HepG2 (cell line): ENCODE results near the gene TUT4. TPM values are rescaled to one million over a fixed set of nuclear protein-coding genes. Genes with fewer than 3 reads are reported as not detected.

Experiments used
- ARID4A ChIP-seq: sonication (generic); formaldehyde crosslinking; IDR thresholded peaks from 2 replicates; pipeline ENCODE4 v1.5.0; 2020; ENCODE audit warnings: mild to moderate bottlenecking, missing genetic modification reagents, borderline replicate concordance
- CEBPZ ChIP-seq: IDR thresholded peaks from 2 replicates; pipeline ENCODE4 v1.6.1; 2012; ENCODE audit warnings: low read length, improper control_type of control experiment
- ESRRA ChIP-seq: sonication (generic); formaldehyde crosslinking; IDR thresholded peaks from 2 replicates; pipeline ENCODE4 v1.5.1; 2020; ENCODE audit warnings: mild to moderate bottlenecking, low read depth, missing genetic modification reagents
- GABPA ChIP-seq, 2 experiments: IDR thresholded peaks; 2 replicates each; pipeline ENCODE4 v1.6.1; 2011 to 2016; ENCODE audit warnings: low read depth in 2 of 2, low read length in 1 of 2, missing biosample characterization in 1 of 2, missing genetic modification characterization in 1 of 2
- HNRNPL ChIP-seq: fragments of 200-400 bp; formaldehyde crosslinking; IDR thresholded peaks from 2 replicates; pipeline ENCODE4 v1.6.1; 2017; ENCODE audit warnings: mild to moderate bottlenecking, low read depth, low read length
- IKZF5 ChIP-seq: IDR thresholded peaks from 2 replicates; pipeline ENCODE4 v1.6.1; 2018; ENCODE audit warnings: missing genetic modification reagents, mild to moderate bottlenecking, missing compliant biosample characterization
- KLF12 ChIP-seq: sonication (generic); formaldehyde crosslinking; IDR thresholded peaks from 2 replicates; pipeline ENCODE4 v1.4.0; 2020; ENCODE audit warnings: missing genetic modification reagents, borderline replicate concordance
- KMT2A ChIP-seq: sonication (generic); formaldehyde crosslinking; IDR thresholded peaks from 2 replicates; pipeline ENCODE4 v1.4.0; 2020; ENCODE audit warnings: missing genetic modification reagents
- NFRKB ChIP-seq: fragments of 450-650 bp; IDR thresholded peaks from 2 replicates; pipeline ENCODE4 v1.6.1; 2017
- SP1 ChIP-seq, 2 experiments: fragments of 450-650 bp in 1 of 2; sonication (generic) in 1 of 2; formaldehyde crosslinking in 1 of 2; IDR thresholded peaks; 2 replicates each; pipeline versions ENCODE4 v1.4.0 to v1.6.1; 2016 to 2020; ENCODE audit warnings: missing genetic modification reagents in 1 of 2
- TARDBP ChIP-seq: sonication (generic); formaldehyde crosslinking; IDR thresholded peaks from 2 replicates; pipeline ENCODE4 v1.8.0; 2022; ENCODE audit warnings: mild to moderate bottlenecking, missing genetic modification reagents
- ZBTB14 ChIP-seq: sonication (generic); formaldehyde crosslinking; IDR thresholded peaks from 2 replicates; pipeline ENCODE4 v1.4.0; 2020; ENCODE audit warnings: missing genetic modification reagents
- ZBTB20 ChIP-seq: sonication (generic); formaldehyde crosslinking; IDR thresholded peaks from 2 replicates; pipeline ENCODE4 v1.8.1; 2023; ENCODE audit warnings: missing genetic modification reagents, low read depth, mild to moderate bottlenecking, borderline replicate concordance
- ZNF121 ChIP-seq: sonication (generic); formaldehyde crosslinking; IDR thresholded peaks from 2 replicates; pipeline ENCODE4 v1.5.0; 2020; ENCODE audit warnings: mild to moderate bottlenecking, missing genetic modification reagents
- ZNF30 ChIP-seq: sonication (generic); formaldehyde crosslinking; IDR thresholded peaks from 2 replicates; pipeline ENCODE4 v1.5.0; 2020; ENCODE audit warnings: mild to moderate bottlenecking, missing genetic modification reagents
- ZNF44 ChIP-seq: sonication (generic); formaldehyde crosslinking; IDR thresholded peaks from 2 replicates; pipeline ENCODE4 v1.5.1; 2020; ENCODE audit warnings: mild to moderate bottlenecking, missing genetic modification reagents
- ZNF569 ChIP-seq: sonication (generic); formaldehyde crosslinking; IDR thresholded peaks from 2 replicates; pipeline ENCODE4 v1.5.0; 2020; ENCODE audit warnings: mild to moderate bottlenecking, missing genetic modification reagents, moderate library complexity, borderline replicate concordance
- ZNF839 ChIP-seq: sonication (generic); formaldehyde crosslinking; IDR thresholded peaks from 2 replicates; pipeline ENCODE4 v1.4.0; 2020; ENCODE audit warnings: missing genetic modification reagents, mild to moderate bottlenecking, borderline replicate concordance
- polyA plus RNA-seq, 8 experiments: library from polyadenylated mRNA; depleted of rRNA in 3 of 8; stranded (reverse) in 7 of 8; unstranded in 1 of 8; fragments of >200 nt; fragmentation: Illumina TruSeq in 4 of 8; extraction: Trizol in 4 of 8; gene quantifications; 2 replicates each; pipeline versions ENCODE4 v1.2.1 to v1.2.3, GENCODE V29; 2011 to 2016; ENCODE audit warnings: low read depth in 4 of 8, missing spikeins in 1 of 8, mixed read lengths in 1 of 8; ENCODE audit not compliant: insufficient read depth in 1 of 8
- total RNA-seq, 5 experiments: library from RNA; depleted of rRNA; stranded (reverse); fragments of >200 nt; fragmentation: Illumina TruSeq; extraction: Trizol; gene quantifications; 2 replicates each; pipeline ENCODE4 v1.2.3, GENCODE V29; 2016; ENCODE audit warnings: low read depth in 1 of 5

The TUT4 gene
- total and polyA plus RNA-seq, 2 of the 13 experiments (the other 11 are each of a cell fraction or from before 2014, with no cell fraction given), result 44.7 to 53.5 TPM

- TF ChIP-seq ZBTB20 (CRISPR knock-in tag) (peak; percentile 46; the same call in 1 of the 2 replicates), KMT2A (CRISPR knock-in tag) (peak; percentile 92), ZBTB14 (CRISPR knock-in tag) (no peak), ZNF121 (CRISPR knock-in tag) (no peak; the same call in 1 of the 2 replicates), CEBPZ (no peak), NFRKB (peak; percentile 47; the same call in 1 of the 2 replicates), KLF12 (CRISPR knock-in tag) (peak; percentile 30; the same call in 1 of the 2 replicates), SP1 (IDR thresholded peaks at IDR 0.05) (no peak), SP1 (CRISPR knock-in tag; IDR thresholded peaks at IDR 0.05) (peak; percentile 99), TARDBP (CRISPR knock-in tag) (peak; percentile 44; the same call in 1 of the 2 replicates), ESRRA (CRISPR knock-in tag) (peak; percentile 31; the same call in 1 of the 2 replicates), IKZF5 (CRISPR knock-in tag) (peak; percentile 64; the same call in 1 of the 2 replicates), ZNF569 (CRISPR knock-in tag) (no peak), ZNF44 (CRISPR knock-in tag) (no peak; the same call in 1 of the 2 replicates), ZNF839 (CRISPR knock-in tag) (peak; percentile 30; the same call in 1 of the 2 replicates), ARID4A (peak; percentile 96), GABPA (IDR thresholded peaks at IDR 0.05; ENCODE audit: low read depth, low read length) (peak; percentile 81), GABPA (CRISPR knock-in tag; IDR thresholded peaks at IDR 0.05; ENCODE audit: low read depth) (peak; percentile 99), ZNF30 (CRISPR knock-in tag) (no peak), HNRNPL (no peak)
Measured at GRCh38 chr1:52404116-52404974, 148.5 kb downstream of the TUT4 start, which contains the start of the genes ORC1 and PRPF38A (continued).
